PC-3 (cell line): ENCODE measurements around the gene CHPF2. TPM values are rescaled to one million over a fixed set of nuclear protein-coding genes. Genes with fewer than 3 reads are reported as not detected.

Experiments used
- ATAC-seq: fragments of 200-7000 bp; cut with Tn5 transposase; 2 replicates; pipeline ENCODE4 v1.9.1; 2020; ENCODE audit warnings: mild to moderate bottlenecking, moderate library complexity
- BruUV-seq: library from RNA; stranded (reverse); fragments of 400-500 nt; replicated peaks from 2 replicates; lab custom pipeline; 2021; lab: Mats Ljungman, UMichigan
- CTCF ChIA-PET: fragments of 300-600 bp; sonication (Branson Sonifier 250); formaldehyde crosslinking; loops from one replicate; lab custom pipeline; 2022; ENCODE audit warnings: antibody characterized with exemption; lab: Charles Lee
- POLR2A ChIA-PET: fragments of 300-600 bp; sonication (Branson Sonifier 250); formaldehyde crosslinking; loops from one replicate; lab custom pipeline; 2022; ENCODE audit warnings: antibody characterized with exemption; ENCODE audit not compliant: unreplicated experiment; lab: Charles Lee
- DNase-seq: peaks from one replicate; pipeline ENCODE4 v3.0.0-alpha.2; 2015
- H2AFZ ChIP-seq: fragments of 300-600 bp; sonication (generic); 2 replicates; pipeline ENCODE4 v1.6.0; 2016; ENCODE audit warnings: antibody characterized with exemption, low read length
- H3F3A ChIP-seq: fragments of 300-600 bp; sonication (generic); one replicate; pipeline ENCODE4 v1.6.0; 2017; ENCODE audit warnings: antibody characterized with exemption, low read length, control low read depth, mild to moderate bottlenecking; ENCODE audit not compliant: unreplicated experiment
- H3K27ac ChIP-seq: fragments of 300-600 bp; sonication (generic); 2 replicates; pipeline ENCODE4 v1.5.1; 2016; ENCODE audit warnings: mild to moderate bottlenecking, low read length
- H3K27me3 ChIP-seq: fragments of 300-600 bp; sonication (generic); 2 replicates; pipeline ENCODE4 v1.6.1; 2016; ENCODE audit warnings: low read length, mixed read lengths
- H3K36me3 ChIP-seq: fragments of 300-600 bp; sonication (generic); 2 replicates; pipeline ENCODE4 v1.6.1; 2016; ENCODE audit warnings: low read depth, mixed run types, low read length, mixed read lengths
- H3K4me1 ChIP-seq: fragments of 300-600 bp; sonication (generic); 2 replicates; pipeline ENCODE4 v1.5.1; 2016; ENCODE audit warnings: low read length; ENCODE audit not compliant: insufficient read depth
- H3K4me2 ChIP-seq: fragments of 300-600 bp; sonication (generic); 2 replicates; pipeline ENCODE4 v1.6.0; 2016; ENCODE audit warnings: low read length
- H3K4me3 ChIP-seq: fragments of 300-600 bp; sonication (generic); 2 replicates; pipeline ENCODE4 v1.5.1; 2016; ENCODE audit warnings: mild to moderate bottlenecking, low read length, mixed read lengths
- H3K79me2 ChIP-seq: fragments of 300-600 bp; sonication (generic); 2 replicates; pipeline ENCODE4 v1.6.1; 2017; ENCODE audit warnings: low read length, mixed read lengths
- H3K9ac ChIP-seq: fragments of 300-600 bp; sonication (generic); 2 replicates; pipeline ENCODE4 v1.6.0; 2016; ENCODE audit warnings: mild to moderate bottlenecking, low read length
- H3K9me2 ChIP-seq: fragments of 300-600 bp; sonication (generic); replicated peaks from 2 replicates; pipeline ENCODE4 v1.6.1; 2016; ENCODE audit warnings: mixed run types, low read length, mixed read lengths
- H3K9me3 ChIP-seq: fragments of 300-600 bp; sonication (generic); 2 replicates; pipeline ENCODE4 v1.6.1; 2016; ENCODE audit warnings: low read length, mixed read lengths
- H4K20me1 ChIP-seq: fragments of 300-600 bp; sonication (generic); 2 replicates; pipeline ENCODE4 v1.6.1; 2016; ENCODE audit warnings: low read length, mixed read lengths
- EZH2 ChIP-seq: fragments of 300-600 bp; sonication (generic); IDR thresholded peaks from one replicate; pipeline ENCODE4 v1.6.1; 2017; ENCODE audit warnings: antibody characterized with exemption, mild to moderate bottlenecking, low read length; ENCODE audit not compliant: unreplicated experiment
- EZH2phosphoT487 ChIP-seq: fragments of 300-600 bp; sonication (generic); IDR thresholded peaks from 2 replicates; pipeline ENCODE4 v1.6.1; 2018; ENCODE audit warnings: mild to moderate bottlenecking, antibody characterized with exemption, low read length, borderline replicate concordance
- intact Hi-C: fragments of 100-400 bp; cut with micrococcal nuclease; formaldehyde crosslinking; loops from 2 replicates; pipeline ENCODE4 v1.9.0; 2023
- total RNA-seq: library from RNA; depleted of rRNA; stranded (reverse); fragments of >200 nt; gene quantifications from 2 replicates; pipeline ENCODE4 v1.2.3, GENCODE V29; 2014
- TF ChIP-seq, protein P1 (sequence below): fragments of 300-600 bp; sonication (generic); conservative IDR thresholded peaks from 2 replicates; pipeline ENCODE4 v1.5.1; 2017; ENCODE audit warnings: antibody characterized with exemption, low read depth, mild to moderate bottlenecking, low read length

Gene CHPF2
- total RNA-seq, 1 experiment from 2014 or later: 30.1 TPM

- H3K36me3 ChIP-seq: no peaks in the 10 kb centered on the region
- no peak overlapping the region for H3K4me3 ChIP-seq
- DNase-seq: no peak
- no peak overlapping the region for H3K9ac ChIP-seq
- H3K79me2 ChIP-seq: no peaks in the 10 kb centered on the region
- intact Hi-C loops: no loop called here
- no peaks in the 10 kb centered on the region for H3F3A ChIP-seq
- H3K4me2 ChIP-seq: no peak overlapping the region
- no peak overlapping the region for H2AFZ ChIP-seq
- no peaks in the 10 kb centered on the region for H3K9me2 ChIP-seq
- no peaks in the 10 kb centered on the region for H4K20me1 ChIP-seq
- no peak overlapping the region for H3K27ac ChIP-seq
- H3K27me3 ChIP-seq: peaks cover 59% of the 10 kb centered on the region
- no peaks in the 10 kb centered on the region for H3K9me3 ChIP-seq
- H3K4me1 ChIP-seq: no peaks in the 10 kb centered on the region
- no peak for ATAC-seq
- POLR2A ChIA-PET: no interaction called here
- no TSS peak for BruUV-seq
- CTCF ChIA-PET: no interaction called here
- TF ChIP-seq, protein P1, sequence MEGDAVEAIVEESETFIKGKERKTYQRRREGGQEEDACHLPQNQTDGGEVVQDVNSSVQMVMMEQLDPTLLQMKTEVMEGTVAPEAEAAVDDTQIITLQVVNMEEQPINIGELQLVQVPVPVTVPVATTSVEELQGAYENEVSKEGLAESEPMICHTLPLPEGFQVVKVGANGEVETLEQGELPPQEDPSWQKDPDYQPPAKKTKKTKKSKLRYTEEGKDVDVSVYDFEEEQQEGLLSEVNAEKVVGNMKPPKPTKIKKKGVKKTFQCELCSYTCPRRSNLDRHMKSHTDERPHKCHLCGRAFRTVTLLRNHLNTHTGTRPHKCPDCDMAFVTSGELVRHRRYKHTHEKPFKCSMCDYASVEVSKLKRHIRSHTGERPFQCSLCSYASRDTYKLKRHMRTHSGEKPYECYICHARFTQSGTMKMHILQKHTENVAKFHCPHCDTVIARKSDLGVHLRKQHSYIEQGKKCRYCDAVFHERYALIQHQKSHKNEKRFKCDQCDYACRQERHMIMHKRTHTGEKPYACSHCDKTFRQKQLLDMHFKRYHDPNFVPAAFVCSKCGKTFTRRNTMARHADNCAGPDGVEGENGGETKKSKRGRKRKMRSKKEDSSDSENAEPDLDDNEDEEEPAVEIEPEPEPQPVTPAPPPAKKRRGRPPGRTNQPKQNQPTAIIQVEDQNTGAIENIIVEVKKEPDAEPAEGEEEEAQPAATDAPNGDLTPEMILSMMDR: no peak
Observed at GRCh38 chr7:151192002-151192539, 40.2 kb upstream of the CHPF2 start.

- TF ChIP-seq EZH2phosphoT487: no peak
- TF ChIP-seq EZH2: no peak
- TF ChIP-seq, protein P1: no peak
- BruUV-seq: no TSS peak
- H2AFZ ChIP-seq: no peak overlapping the region
- H3F3A ChIP-seq: no peaks in the 10 kb centered on the region
- H3K4me2 ChIP-seq: no peak overlapping the region
- intact Hi-C loops: no loop called here
- no peak overlapping the region for H3K27ac ChIP-seq
- ATAC-seq: no peak
- H3K4me1 ChIP-seq: no peaks in the 10 kb centered on the region
- no peaks in the 10 kb centered on the region for H4K20me1 ChIP-seq
- no peak overlapping the region for H3K9ac ChIP-seq
- no peaks in the 10 kb centered on the region for H3K36me3 ChIP-seq
- H3K9me3 ChIP-seq: no peaks in the 10 kb centered on the region
- no peak for DNase-seq
- H3K79me2 ChIP-seq: no peaks in the 10 kb centered on the region
- CTCF ChIA-PET: no interaction called here
- peaks cover 59% of the 10 kb centered on the region for H3K27me3 ChIP-seq
- H3K4me3 ChIP-seq: no peak overlapping the region
- POLR2A ChIA-PET: no interaction called here
- no peaks in the 10 kb centered on the region for H3K9me2 ChIP-seq
Observed at GRCh38 chr7:151193203-151193978, 38.9 kb upstream of the CHPF2 start.

- DNase-seq (no peak), ATAC-seq (no peak)
- TF ChIP-seq EZH2phosphoT487 (no peak), EZH2 (no peak)
- TF ChIP-seq, protein P1: no peak
- Histone ChIP-seq H3K4me3 (no peak overlapping the region), H3K36me3 (no peaks in the 10 kb centered on the region), H3K9me3 (no peaks in the 10 kb centered on the region), H3K27ac (no peak overlapping the region), H3K9me2 (no peaks in the 10 kb centered on the region), H3K27me3 (peaks cover 59% of the 10 kb centered on the region), H2AFZ (no peak overlapping the region), H3K4me2 (no peak overlapping the region), H3K4me1 (no peaks in the 10 kb centered on the region), H3K9ac (no peak overlapping the region), H3F3A (no peaks in the 10 kb centered on the region), H3K79me2 (no peaks in the 10 kb centered on the region), H4K20me1 (no peaks in the 10 kb centered on the region)
- intact Hi-C loops: no loop called here
- POLR2A ChIA-PET: no interaction called here
- CTCF ChIA-PET: no interaction called here
- no TSS peak for BruUV-seq
Observed at GRCh38 chr7:151194188-151194587, 38.1 kb upstream of the CHPF2 start.
